Neural progenitor cell (in vitro differentiated cells): ENCODE measurements around the gene HABP4. TPM values are rescaled to one million over a fixed set of nuclear protein-coding genes. Genes with fewer than 3 reads are reported as not detected.

ENCODE experiments used
- DNase-seq: peaks from one replicate; pipeline ENCODE4 v3.0.0-alpha.2; 2016; ENCODE audit warnings: low spot score
- H2AFZ ChIP-seq: fragments of 200-600 bp; sonication (generic); replicated peaks from 2 replicates; pipeline ENCODE4 v1.6.1; 2016; ENCODE audit warnings: antibody characterized with exemption
- H3F3A ChIP-seq: fragments of 200-600 bp; sonication (generic); 2 replicates; pipeline ENCODE4 v1.6.1; 2016; ENCODE audit warnings: antibody characterized with exemption, low read depth
- H3K27ac ChIP-seq: fragments of 200-600 bp; sonication (generic); 2 replicates; pipeline ENCODE4 v1.5.1; 2016; ENCODE audit warnings: mild to moderate bottlenecking
- H3K27me3 ChIP-seq: fragments of 200-600 bp; sonication (generic); 2 replicates; pipeline ENCODE4 v1.6.1; 2016; ENCODE audit warnings: mild to moderate bottlenecking, moderate library complexity
- H3K36me3 ChIP-seq: fragments of 200-600 bp; sonication (generic); 2 replicates; pipeline ENCODE4 v1.5.1; 2016
- H3K4me1 ChIP-seq: fragments of 200-600 bp; sonication (generic); 2 replicates; pipeline ENCODE4 v1.6.1; 2016; ENCODE audit warnings: mixed run types
- H3K4me2 ChIP-seq: fragments of 200-600 bp; sonication (generic); 2 replicates; pipeline ENCODE4 v1.6.1; 2016
- H3K4me3 ChIP-seq: fragments of 200-600 bp; sonication (generic); 2 replicates; pipeline ENCODE4 v1.5.1; 2016
- H3K79me2 ChIP-seq: fragments of 200-600 bp; sonication (generic); 2 replicates; pipeline ENCODE4 v1.6.1; 2016; ENCODE audit warnings: low read depth
- H3K9ac ChIP-seq: fragments of 200-600 bp; sonication (generic); 2 replicates; pipeline ENCODE4 v1.6.1; 2016
- H3K9me3 ChIP-seq: fragments of 200-600 bp; sonication (generic); 2 replicates; pipeline ENCODE4 v1.5.1; 2016; ENCODE audit warnings: low read depth
- H4K20me1 ChIP-seq: fragments of 200-600 bp; sonication (generic); 2 replicates; pipeline ENCODE4 v1.6.1; 2016; ENCODE audit warnings: low read depth
- H3K27ac Mint-ChIP-seq: 3 replicates; pipeline ENCODE4 v1.8.0; 2021; ENCODE audit warnings: mixed read lengths
- H3K27me3 Mint-ChIP-seq: 2 replicates; pipeline ENCODE4 v1.8.0; 2022; ENCODE audit warnings: low read depth, mild to moderate bottlenecking, inconsistent platforms, moderate library complexity, mixed read lengths; ENCODE audit not compliant: insufficient read depth
- H3K36me3 Mint-ChIP-seq: 3 replicates; pipeline ENCODE4 v1.8.0; 2021; ENCODE audit warnings: mixed read lengths
- H3K4me1 Mint-ChIP-seq: 3 replicates; pipeline ENCODE4 v1.8.0; 2021; ENCODE audit warnings: mixed read lengths
- H3K4me3 Mint-ChIP-seq: 3 replicates; pipeline ENCODE4 v1.8.0; 2021; ENCODE audit warnings: mild to moderate bottlenecking, moderate library complexity, mixed read lengths
- H3K9me3 Mint-ChIP-seq: 3 replicates; pipeline ENCODE4 v1.8.0; 2020; ENCODE audit warnings: mixed read lengths
- CTCF ChIP-seq: fragments of 200-600 bp; sonication (generic); IDR thresholded peaks from 2 replicates; pipeline ENCODE4 v1.5.1; 2017; ENCODE audit warnings: antibody characterized with exemption, mild to moderate bottlenecking
- EZH2 ChIP-seq: fragments of 200-600 bp; sonication (generic); IDR thresholded peaks from 2 replicates; pipeline ENCODE4 v1.6.1; 2017; ENCODE audit warnings: antibody characterized with exemption, mild to moderate bottlenecking, moderate library complexity
- EZH2phosphoT487 ChIP-seq: fragments of 200-600 bp; sonication (generic); IDR thresholded peaks from 2 replicates; pipeline ENCODE4 v1.6.1; 2017; ENCODE audit warnings: antibody characterized with exemption
- total RNA-seq: library from RNA; depleted of rRNA; stranded (reverse); fragments of >200 nt; gene quantifications from 2 replicates; pipeline ENCODE4 v1.2.3, GENCODE V29; 2015; ENCODE audit warnings: low replicate concordance

HABP4 gene
- total RNA-seq, 1 donor from 2014 or later: 12.3 TPM

GRCh38 chr9:96515621-96516470, 65.9 kb downstream of the HABP4 start:
- Mint-ChIP-seq H3K27me3 (no peaks in the 10 kb centered on the region), H3K4me3 (no peak overlapping the region), H3K9me3 (no peaks in the 10 kb centered on the region), H3K27ac (no peak overlapping the region), H3K4me1 (no peaks in the 10 kb centered on the region), H3K36me3 (peaks cover 9% of the 10 kb centered on the region)
- Histone ChIP-seq H4K20me1 (no peaks in the 10 kb centered on the region), H3K79me2 (no peaks in the 10 kb centered on the region), H3F3A (no peaks in the 10 kb centered on the region), H3K27me3 (no peaks in the 10 kb centered on the region), H3K27ac (no peak overlapping the region), H3K4me3 (no peak overlapping the region), H3K4me1 (no peaks in the 10 kb centered on the region), H3K36me3 (no peaks in the 10 kb centered on the region), H3K9me3 (no peaks in the 10 kb centered on the region), H2AFZ (no peak overlapping the region), H3K9ac (no peak overlapping the region), H3K4me2 (no peak overlapping the region)
- no peak for TF ChIP-seq CTCF
- TF ChIP-seq EZH2: no peak
- TF ChIP-seq EZH2phosphoT487: no peak
- no peak for DNase-seq

GRCh38 chr9:96519095-96519494, 69.1 kb downstream of the HABP4 start:
- Histone ChIP-seq H3K9ac (no peak overlapping the region), H3K9me3 (no peaks in the 10 kb centered on the region), H3K36me3 (no peaks in the 10 kb centered on the region), H3K79me2 (no peaks in the 10 kb centered on the region), H2AFZ (no peak overlapping the region), H3K27ac (no peak overlapping the region), H4K20me1 (no peaks in the 10 kb centered on the region), H3K4me1 (no peaks in the 10 kb centered on the region), H3K27me3 (no peaks in the 10 kb centered on the region), H3K4me2 (no peak overlapping the region), H3F3A (no peaks in the 10 kb centered on the region), H3K4me3 (no peak overlapping the region)
- no peaks in the 10 kb centered on the region for H3K4me1 Mint-ChIP-seq
- no peak for DNase-seq
- H3K27ac Mint-ChIP-seq: no peak overlapping the region
- H3K27me3 Mint-ChIP-seq: no peaks in the 10 kb centered on the region
- H3K9me3 Mint-ChIP-seq: no peaks in the 10 kb centered on the region
- peaks cover 19% of the 10 kb centered on the region for H3K36me3 Mint-ChIP-seq
- H3K4me3 Mint-ChIP-seq: no peak overlapping the region
- no peak for TF ChIP-seq CTCF

GRCh38 chr9:96519787-96520186, 69.8 kb downstream of the HABP4 start:
- Histone ChIP-seq H3K4me2 (no peak overlapping the region), H3K27me3 (no peaks in the 10 kb centered on the region), H3K36me3 (no peaks in the 10 kb centered on the region), H4K20me1 (no peaks in the 10 kb centered on the region), H3K4me3 (no peak overlapping the region), H3K27ac (no peak overlapping the region), H3F3A (no peaks in the 10 kb centered on the region), H3K79me2 (no peaks in the 10 kb centered on the region), H3K9ac (no peak overlapping the region), H3K9me3 (no peaks in the 10 kb centered on the region), H2AFZ (no peak overlapping the region), H3K4me1 (no peaks in the 10 kb centered on the region)
- Mint-ChIP-seq H3K27ac (no peak overlapping the region), H3K27me3 (no peaks in the 10 kb centered on the region), H3K36me3 (peaks cover 19% of the 10 kb centered on the region), H3K9me3 (no peaks in the 10 kb centered on the region), H3K4me1 (no peaks in the 10 kb centered on the region), H3K4me3 (no peak overlapping the region)
- no peak for TF ChIP-seq EZH2phosphoT487
- TF ChIP-seq EZH2: no peak
- TF ChIP-seq CTCF: no peak
- DNase-seq: no peak
